DOHH2 (cell line): ENCODE results near the gene PTGFRN.

Experiments
- CTCF ChIP-seq: fragments of 200-600 bp; sonication (generic); IDR thresholded peaks from one replicate; pipeline ENCODE4 v1.5.1; 2014; ENCODE audit warnings: antibody characterized with exemption, mild to moderate bottlenecking, low read depth, low read length; ENCODE audit not compliant: poor library complexity, severe bottlenecking
- EZH2phosphoT487 ChIP-seq: fragments of 200-600 bp; sonication (generic); IDR thresholded peaks from 2 replicates; pipeline ENCODE4 v1.6.1; 2017; ENCODE audit warnings: borderline replicate concordance, mild to moderate bottlenecking, antibody characterized with exemption, low read length, moderate library complexity, mixed read lengths

GRCh38 chr1:117007719-117008013, 98.0 kb downstream of the PTGFRN start:
- no peak for TF ChIP-seq CTCF
- no peak for TF ChIP-seq EZH2phosphoT487
